ENCODE measurements around the gene AIDA.

DNA sequence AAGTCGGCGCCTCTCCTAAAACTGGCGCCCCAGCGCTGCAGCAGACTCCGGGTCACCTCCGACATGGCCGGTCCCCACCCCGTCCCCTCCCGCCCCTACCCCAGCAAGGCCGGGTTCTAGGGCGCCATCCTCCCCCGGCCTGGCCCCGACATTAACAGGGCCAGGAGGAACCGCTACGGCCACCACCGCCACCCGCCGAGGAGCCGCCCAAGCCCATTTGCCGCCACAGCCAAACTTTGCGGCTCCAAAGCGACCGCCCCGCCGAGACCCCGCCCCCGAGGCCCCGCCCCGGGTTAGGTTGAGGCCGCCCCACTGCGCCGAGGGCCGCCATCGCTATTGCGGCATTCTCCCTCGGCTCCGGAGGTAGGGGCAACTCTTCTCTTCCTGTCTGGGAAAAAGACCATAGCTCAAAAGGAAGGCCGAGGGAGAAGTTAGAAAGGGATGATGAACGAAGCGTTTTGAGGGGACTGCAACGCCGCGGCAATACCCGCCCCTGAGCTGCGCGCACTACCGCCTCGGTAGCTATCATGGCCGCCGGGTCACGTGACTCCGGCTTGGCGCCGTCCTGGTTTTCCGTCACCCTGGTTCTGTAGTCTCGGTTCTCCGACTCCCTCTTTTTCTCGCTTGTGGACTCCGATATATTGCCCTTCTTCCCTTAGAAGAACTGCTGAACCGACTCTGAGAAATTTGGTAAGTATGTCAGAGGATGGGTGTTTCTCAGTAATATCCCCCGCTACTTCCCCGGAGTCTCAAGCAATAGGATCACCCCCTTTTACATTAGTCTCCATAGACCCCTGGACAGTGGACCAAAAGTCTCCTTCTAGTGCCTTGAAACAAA is at the start of gene AIDA, which contains the start of gene BROX:
- TF ChIP-seq NR3C1 (IDR thresholded peaks at IDR 0.05), result no peak
- TF ChIP-seq POLR2A (IDR thresholded peaks at IDR 0.05; ENCODE audit: low read length), result no peak; the same call in 1 of the 2 replicates
- TF ChIP-seq, protein P1, sequence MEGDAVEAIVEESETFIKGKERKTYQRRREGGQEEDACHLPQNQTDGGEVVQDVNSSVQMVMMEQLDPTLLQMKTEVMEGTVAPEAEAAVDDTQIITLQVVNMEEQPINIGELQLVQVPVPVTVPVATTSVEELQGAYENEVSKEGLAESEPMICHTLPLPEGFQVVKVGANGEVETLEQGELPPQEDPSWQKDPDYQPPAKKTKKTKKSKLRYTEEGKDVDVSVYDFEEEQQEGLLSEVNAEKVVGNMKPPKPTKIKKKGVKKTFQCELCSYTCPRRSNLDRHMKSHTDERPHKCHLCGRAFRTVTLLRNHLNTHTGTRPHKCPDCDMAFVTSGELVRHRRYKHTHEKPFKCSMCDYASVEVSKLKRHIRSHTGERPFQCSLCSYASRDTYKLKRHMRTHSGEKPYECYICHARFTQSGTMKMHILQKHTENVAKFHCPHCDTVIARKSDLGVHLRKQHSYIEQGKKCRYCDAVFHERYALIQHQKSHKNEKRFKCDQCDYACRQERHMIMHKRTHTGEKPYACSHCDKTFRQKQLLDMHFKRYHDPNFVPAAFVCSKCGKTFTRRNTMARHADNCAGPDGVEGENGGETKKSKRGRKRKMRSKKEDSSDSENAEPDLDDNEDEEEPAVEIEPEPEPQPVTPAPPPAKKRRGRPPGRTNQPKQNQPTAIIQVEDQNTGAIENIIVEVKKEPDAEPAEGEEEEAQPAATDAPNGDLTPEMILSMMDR (IDR thresholded peaks at IDR 0.05), result no peak
- TF ChIP-seq CBX2 (IDR thresholded peaks at IDR 0.05; ENCODE audit: borderline replicate concordance, low read depth), result no peak
- TF ChIP-seq ESRRA (IDR thresholded peaks at IDR 0.05; ENCODE audit: borderline replicate concordance, low read length), result no peak
- no peak for TF ChIP-seq POLR2AphosphoS2 (conservative IDR thresholded peaks at IDR 0.05; ENCODE audit: low read length)
- no peak for TF ChIP-seq NFE2L2 (conservative IDR thresholded peaks at IDR 0.05; ENCODE audit: low read length)
- peak; percentile 86; the same call in 1 of the 2 replicates for TF ChIP-seq HOXB13 (CRISPR knock-in tag; IDR thresholded peaks at IDR 0.05; ENCODE audit: low read depth)
- 0 out of 2 replicates have a peak, but pooled peaks have one; percentile 34 for TF ChIP-seq KDM5A (IDR thresholded peaks at IDR 0.05)
- TF ChIP-seq SREBF2 (IDR thresholded peaks at IDR 0.05), result no peak
- no peak for TF ChIP-seq SMC3 (IDR thresholded peaks at IDR 0.05)

All from A549 (cell line).